GM12892 (cell line): ENCODE results near the gene EEPD1.
"Not testable (repeated sequence)": the region's sequence is repeated elsewhere in the genome, so short reads cannot be mapped to it uniquely, and the experiment has no call there.

Experiments
- POLR2A ChIP-seq: IDR thresholded peaks from 2 replicates; pipeline ENCODE4 v1.6.1; 2011; ENCODE audit warnings: low read depth, low read length, control low read depth
- POLR2AphosphoS5 ChIP-seq: IDR thresholded peaks from 2 replicates; pipeline ENCODE4 v1.6.1; 2011; ENCODE audit warnings: low read depth, low read length, control low read depth
- TAF1 ChIP-seq: IDR thresholded peaks from 2 replicates; pipeline ENCODE4 v1.6.1; 2011; ENCODE audit warnings: low read depth, mild to moderate bottlenecking, control low read depth, low read length, borderline replicate concordance

DNA sequence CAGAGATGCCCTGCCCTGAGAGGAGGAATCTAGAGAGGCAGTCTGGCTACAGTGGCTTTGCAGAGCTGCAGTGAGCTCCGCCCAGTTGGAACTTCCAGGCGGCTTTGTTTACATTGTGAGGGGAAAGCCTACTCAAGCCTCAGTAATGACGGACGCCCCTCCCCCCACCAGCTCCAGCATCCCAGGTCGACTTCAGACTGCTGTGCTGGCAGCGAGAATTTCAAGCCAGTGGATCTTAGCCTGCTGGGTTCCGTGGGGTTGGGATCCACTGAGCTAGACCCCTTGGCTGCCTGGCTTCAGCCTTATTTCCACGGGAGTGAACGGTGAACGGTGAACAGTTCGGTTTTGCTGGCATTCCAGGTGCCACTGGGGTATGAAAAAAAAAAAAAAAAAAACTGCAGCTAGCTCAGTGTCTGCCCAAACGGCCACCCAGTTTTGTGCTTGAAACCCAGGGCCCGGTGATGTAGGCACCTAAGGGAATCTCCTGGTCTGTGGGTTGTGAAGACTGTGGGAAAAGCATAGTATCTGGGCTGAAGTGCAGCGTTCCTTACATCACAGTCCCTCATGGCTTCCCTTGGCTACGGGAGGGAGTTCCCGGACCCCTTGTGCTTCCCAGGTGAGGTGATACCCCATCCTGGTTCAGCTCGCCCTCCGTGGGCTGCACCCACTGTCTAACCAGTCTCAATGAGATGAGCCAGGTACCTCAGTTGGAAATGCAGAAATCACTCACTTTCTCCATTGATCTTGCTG lies 105.6 kb downstream of the EEPD1 start:
- not testable (repeated sequence) for TF ChIP-seq TAF1, POLR2AphosphoS5, POLR2A
